SH-SY5Y (cell line): ENCODE measurements around the gene ZSCAN30.

ENCODE experiments used
- GATA2 ChIP-seq: IDR thresholded peaks from 2 replicates; pipeline ENCODE4 v1.6.1; 2011; ENCODE audit warnings: mild to moderate bottlenecking, low read depth, low read length
- GATA3 ChIP-seq: IDR thresholded peaks from 2 replicates; pipeline ENCODE4 v1.6.1; 2011; ENCODE audit warnings: low read depth, mild to moderate bottlenecking, low read length, moderate library complexity

GRCh38 chr18:35303610-35304009, 13.6 kb upstream of the ZSCAN30 start:
- no peak for TF ChIP-seq GATA2
- TF ChIP-seq GATA3: no peak
